Measurements from ENCODE around the gene CARD8.

- no peak for TF ChIP-seq CTCF (IDR thresholded peaks at IDR 0.05 in 8 of 11, conservative IDR thresholded peaks at IDR 0.05 in 3 of 11)
- no peak for TF ChIP-seq POLR2A (IDR thresholded peaks at IDR 0.05)
- no peak for TF ChIP-seq POLR2AphosphoS5 (IDR thresholded peaks at IDR 0.05)
Observed at GRCh38 chr19:48287748-48288147, 32.0 kb upstream of the CARD8 start.

Measured in spleen (tissue), 7 donors.